K562 (cell line): ENCODE results near the gene CHPF2. TPM values are rescaled to one million over a fixed set of nuclear protein-coding genes. Genes with fewer than 3 reads are reported as not detected.

Experiments used
- CBFB ChIP-seq: sonication (generic); formaldehyde crosslinking; IDR thresholded peaks from 2 replicates; pipeline ENCODE4 v1.4.0; 2020; ENCODE audit warnings: mild to moderate bottlenecking, missing genetic modification reagents
- FOXJ3 ChIP-seq: sonication (generic); formaldehyde crosslinking; IDR thresholded peaks from 2 replicates; pipeline ENCODE4 v1.4.0; 2020; ENCODE audit warnings: mild to moderate bottlenecking, missing genetic modification reagents
- HBP1 ChIP-seq: fragments of 450-650 bp; formaldehyde crosslinking; IDR thresholded peaks from 2 replicates; pipeline ENCODE4 v1.4.0; 2022; ENCODE audit warnings: missing genetic modification characterization
- HEY1 ChIP-seq: fragments of 250-450 bp; sonication (Bioruptor Pico); IDR thresholded peaks from 2 replicates; pipeline ENCODE4 v1.5.0; 2020; ENCODE audit warnings: mild to moderate bottlenecking, moderate library complexity, borderline replicate concordance
- HOXB6 ChIP-seq: fragments of 250-450 bp; sonication (Bioruptor Pico); IDR thresholded peaks from 2 replicates; pipeline ENCODE4 v1.5.1; 2022; ENCODE audit warnings: mild to moderate bottlenecking, borderline replicate concordance
- JUNB ChIP-seq: fragments of 450-650 bp; formaldehyde crosslinking; conservative IDR thresholded peaks from 2 replicates; pipeline ENCODE4 v1.4.0; 2020; ENCODE audit warnings: mild to moderate bottlenecking
- PCBP1 ChIP-seq: fragments of 200-400 bp; formaldehyde crosslinking; IDR thresholded peaks from 2 replicates; pipeline ENCODE4 v1.6.1; 2018; ENCODE audit warnings: mild to moderate bottlenecking, low read depth, low read length; ENCODE audit not compliant: poor library complexity, severe bottlenecking
- RBM15 ChIP-seq: fragments of 200-400 bp; formaldehyde crosslinking; IDR thresholded peaks from 2 replicates; pipeline ENCODE4 v1.6.1; 2018; ENCODE audit warnings: mild to moderate bottlenecking, low read length, moderate library complexity; ENCODE audit not compliant: insufficient read depth
- TFAM ChIP-seq: fragments of 250-450 bp; sonication (Bioruptor Pico); conservative IDR thresholded peaks from 2 replicates; pipeline ENCODE4 v1.5.0; 2021; ENCODE audit warnings: mild to moderate bottlenecking, moderate library complexity
- ZKSCAN1 ChIP-seq: fragments of 150-350 bp; IDR thresholded peaks from 2 replicates; pipeline ENCODE4 v1.6.1; 2016; ENCODE audit warnings: low read depth, low read length
- ZNF12 ChIP-seq: sonication (generic); formaldehyde crosslinking; IDR thresholded peaks from 2 replicates; pipeline ENCODE4 v1.4.0; 2020; ENCODE audit warnings: mild to moderate bottlenecking, missing genetic modification reagents
- ZNF280B ChIP-seq: fragments of 250-450 bp; sonication (Bioruptor Pico); IDR thresholded peaks from 2 replicates; pipeline ENCODE4 v1.5.1; 2021; ENCODE audit warnings: mild to moderate bottlenecking
- ZNF561 ChIP-seq: fragments of 450-650 bp; formaldehyde crosslinking; conservative IDR thresholded peaks from 2 replicates; pipeline ENCODE4 v1.4.0; 2020; ENCODE audit warnings: mild to moderate bottlenecking, moderate library complexity
- ZNF699 ChIP-seq: fragments of 250-450 bp; sonication (Bioruptor Pico); IDR thresholded peaks from 2 replicates; pipeline ENCODE4 v1.8.0; 2021; ENCODE audit warnings: mild to moderate bottlenecking, moderate library complexity; ENCODE audit not compliant: insufficient replicate concordance
- ZNF707 ChIP-seq: fragments of 250-450 bp; sonication (Bioruptor Pico); conservative IDR thresholded peaks from 2 replicates; pipeline ENCODE4 v1.8.0; 2022; ENCODE audit warnings: inconsistent platforms, mild to moderate bottlenecking, moderate library complexity
- polyA plus RNA-seq, 8 experiments: library from polyadenylated mRNA; depleted of rRNA in 4 of 8; stranded (reverse) in 5 of 8; unstranded in 3 of 8; fragments of >200 nt; fragmentation: Nextera tagmentation in 2 of 8; fragmentation: Illumina TruSeq in 1 of 8; extraction: Ambion mirVana in 2 of 8; extraction: Trizol in 1 of 8; gene quantifications; 2 replicates each; pipeline versions ENCODE4 v1.2.1 to v1.2.3, GENCODE V29; 2011 to 2014; ENCODE audit warnings: inconsistent platforms in 1 of 8, missing spikeins in 1 of 8
- total RNA-seq, 7 experiments: library from RNA; depleted of rRNA in 6 of 7; stranded (reverse); fragments of >200 nt in 6 of 7; fragmentation: Illumina TruSeq in 2 of 7; extraction: Trizol in 2 of 7; gene quantifications; 2 replicates each; pipeline versions ENCODE4 v1.2.1 to v1.2.3, GENCODE V29; 2011 to 2021; ENCODE audit warnings: low replicate concordance in 1 of 7
- TF ChIP-seq, protein P1 (sequence below): fragments of 250-450 bp; sonication (Bioruptor Pico); IDR thresholded peaks from 2 replicates; pipeline ENCODE4 v1.4.0; 2020; ENCODE audit warnings: mild to moderate bottlenecking, moderate library complexity
- TF ChIP-seq, protein P2 (sequence below): fragments of 450-650 bp; formaldehyde crosslinking; IDR thresholded peaks from 2 replicates; pipeline ENCODE4 v1.4.0; 2020; ENCODE audit warnings: mild to moderate bottlenecking, mixed read lengths

CHPF2 gene
- total and polyA plus RNA-seq, 9 of the 15 experiments (the other 6 are each of a cell fraction or from before 2014, with no cell fraction given), result 0.08 to 32.8 (median 10.5) TPM

GRCh38 chr7:151226875-151227782, 5.2 kb upstream of the CHPF2 start, which contains the start of gene ABCF2 (continued):
- TF ChIP-seq ZNF280B (CRISPR knock-in tag) (no peak), FOXJ3 (CRISPR knock-in tag) (no peak), ZNF12 (CRISPR knock-in tag) (no peak), ZNF699 (CRISPR knock-in tag) (no peak), PCBP1 (peak; percentile 65), CBFB (CRISPR knock-in tag) (peak; percentile 43; the same call in 1 of the 2 replicates), ZNF707 (no peak), TFAM (CRISPR knock-in tag) (no peak), RBM15 (no peak), ZNF561 (no peak), ZKSCAN1 (peak; percentile 68), JUNB (CRISPR knock-in tag) (no peak), HOXB6 (CRISPR knock-in tag) (no peak), HEY1 (CRISPR knock-in tag) (no peak), HBP1 (CRISPR knock-in tag) (peak; percentile 82; the same call in 1 of the 2 replicates)
- TF ChIP-seq, protein P1, sequence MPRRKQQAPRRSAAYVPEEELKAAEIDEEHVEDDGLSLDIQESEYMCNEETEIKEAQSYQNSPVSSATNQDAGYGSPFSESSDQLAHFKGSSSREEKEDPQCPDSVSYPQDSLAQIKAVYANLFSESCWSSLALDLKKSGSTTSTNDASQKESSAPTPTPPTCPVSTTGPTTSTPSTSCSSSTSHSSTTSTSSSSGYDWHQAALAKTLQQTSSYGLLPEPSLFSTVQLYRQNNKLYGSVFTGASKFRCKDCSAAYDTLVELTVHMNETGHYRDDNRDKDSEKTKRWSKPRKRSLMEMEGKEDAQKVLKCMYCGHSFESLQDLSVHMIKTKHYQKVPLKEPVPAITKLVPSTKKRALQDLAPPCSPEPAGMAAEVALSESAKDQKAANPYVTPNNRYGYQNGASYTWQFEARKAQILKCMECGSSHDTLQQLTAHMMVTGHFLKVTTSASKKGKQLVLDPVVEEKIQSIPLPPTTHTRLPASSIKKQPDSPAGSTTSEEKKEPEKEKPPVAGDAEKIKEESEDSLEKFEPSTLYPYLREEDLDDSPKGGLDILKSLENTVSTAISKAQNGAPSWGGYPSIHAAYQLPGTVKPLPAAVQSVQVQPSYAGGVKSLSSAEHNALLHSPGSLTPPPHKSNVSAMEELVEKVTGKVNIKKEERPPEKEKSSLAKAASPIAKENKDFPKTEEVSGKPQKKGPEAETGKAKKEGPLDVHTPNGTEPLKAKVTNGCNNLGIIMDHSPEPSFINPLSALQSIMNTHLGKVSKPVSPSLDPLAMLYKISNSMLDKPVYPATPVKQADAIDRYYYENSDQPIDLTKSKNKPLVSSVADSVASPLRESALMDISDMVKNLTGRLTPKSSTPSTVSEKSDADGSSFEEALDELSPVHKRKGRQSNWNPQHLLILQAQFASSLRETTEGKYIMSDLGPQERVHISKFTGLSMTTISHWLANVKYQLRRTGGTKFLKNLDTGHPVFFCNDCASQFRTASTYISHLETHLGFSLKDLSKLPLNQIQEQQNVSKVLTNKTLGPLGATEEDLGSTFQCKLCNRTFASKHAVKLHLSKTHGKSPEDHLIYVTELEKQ (CRISPR knock-in tag), result no peak
- TF ChIP-seq, protein P2, sequence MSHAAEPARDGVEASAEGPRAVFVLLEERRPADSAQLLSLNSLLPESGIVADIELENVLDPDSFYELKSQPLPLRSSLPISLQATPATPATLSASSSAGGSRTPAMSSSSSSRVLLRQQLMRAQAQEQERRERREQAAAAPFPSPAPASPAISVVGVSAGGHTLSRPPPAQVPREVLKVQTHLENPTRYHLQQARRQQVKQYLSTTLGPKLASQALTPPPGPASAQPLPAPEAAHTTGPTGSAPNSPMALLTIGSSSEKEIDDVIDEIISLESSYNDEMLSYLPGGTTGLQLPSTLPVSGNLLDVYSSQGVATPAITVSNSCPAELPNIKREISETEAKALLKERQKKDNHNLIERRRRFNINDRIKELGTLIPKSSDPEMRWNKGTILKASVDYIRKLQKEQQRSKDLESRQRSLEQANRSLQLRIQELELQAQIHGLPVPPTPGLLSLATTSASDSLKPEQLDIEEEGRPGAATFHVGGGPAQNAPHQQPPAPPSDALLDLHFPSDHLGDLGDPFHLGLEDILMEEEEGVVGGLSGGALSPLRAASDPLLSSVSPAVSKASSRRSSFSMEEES (CRISPR knock-in tag), result no peak
